HG03342 (cell line): ENCODE data around the gene CBLN3.

Experiments used
- ATAC-seq: cut with Tn5 transposase; IDR thresholded peaks from one replicate; pipeline ENCODE4 v1.9.1; 2021; ENCODE audit warnings: mild to moderate bottlenecking, moderate library complexity; ENCODE audit not compliant: unreplicated experiment

Gene CBLN3

DNA sequence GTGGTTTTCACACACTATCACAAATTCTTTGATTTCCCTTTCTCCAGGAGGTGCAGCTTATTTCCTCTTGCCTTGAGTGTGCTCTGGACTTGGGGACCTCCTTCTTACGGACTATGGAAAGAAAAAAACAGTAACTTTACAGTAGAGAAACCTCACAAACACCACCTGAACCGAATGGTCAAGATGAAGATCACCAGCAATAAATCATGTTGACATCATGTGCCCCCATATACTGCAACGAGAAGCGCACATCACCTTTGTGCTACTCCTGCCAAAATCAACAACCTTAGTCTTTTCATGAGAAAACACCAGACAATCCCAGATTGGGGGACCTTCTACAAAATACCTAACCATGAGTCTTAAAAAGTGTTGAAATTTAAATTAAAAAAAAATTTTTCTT is 43.9 kb downstream of the CBLN3 start:
- no peak for ATAC-seq

- ATAC-seq, result no peak
Observed at GRCh38 chr14:24384169-24384568, 45.3 kb downstream of the CBLN3 start.

- no peak for ATAC-seq
Observed at GRCh38 chr14:24382064-24382371, 47.5 kb downstream of the CBLN3 start.

DNA sequence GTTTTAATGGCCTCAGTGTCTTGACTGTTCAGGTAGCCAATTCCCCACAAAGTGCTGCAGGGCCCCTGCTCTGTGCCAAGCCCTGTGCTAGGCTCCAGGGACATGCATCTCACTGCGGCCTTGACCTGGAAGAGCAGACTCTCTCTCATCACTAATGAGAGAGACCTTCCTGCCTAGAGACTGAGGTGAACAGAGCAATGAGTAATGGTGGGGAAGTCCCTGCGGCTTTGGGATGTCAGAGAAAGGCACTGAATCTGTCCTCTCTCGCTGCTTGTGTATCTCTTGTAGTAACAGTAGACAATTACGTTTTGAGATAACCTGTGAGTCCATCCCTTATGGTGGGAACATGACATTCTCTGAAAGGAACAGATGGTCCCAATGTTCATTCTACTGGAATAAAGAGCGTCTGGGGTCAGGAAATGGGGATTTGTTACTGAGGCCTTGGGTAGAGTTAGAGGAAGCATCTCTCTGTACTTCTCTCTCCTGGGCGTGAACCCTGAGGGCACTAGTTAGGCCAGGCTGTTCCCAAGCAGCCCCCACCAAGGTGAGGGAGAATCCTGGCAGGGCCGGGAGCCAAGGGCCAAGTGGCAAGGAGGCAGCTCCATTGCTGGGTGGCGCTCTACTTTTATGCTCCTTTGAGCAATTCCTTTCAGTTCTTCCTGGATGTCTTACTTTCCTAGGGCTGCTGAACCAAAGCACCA is 48.0 kb downstream of the CBLN3 start:
- ATAC-seq, result no peak

DNA sequence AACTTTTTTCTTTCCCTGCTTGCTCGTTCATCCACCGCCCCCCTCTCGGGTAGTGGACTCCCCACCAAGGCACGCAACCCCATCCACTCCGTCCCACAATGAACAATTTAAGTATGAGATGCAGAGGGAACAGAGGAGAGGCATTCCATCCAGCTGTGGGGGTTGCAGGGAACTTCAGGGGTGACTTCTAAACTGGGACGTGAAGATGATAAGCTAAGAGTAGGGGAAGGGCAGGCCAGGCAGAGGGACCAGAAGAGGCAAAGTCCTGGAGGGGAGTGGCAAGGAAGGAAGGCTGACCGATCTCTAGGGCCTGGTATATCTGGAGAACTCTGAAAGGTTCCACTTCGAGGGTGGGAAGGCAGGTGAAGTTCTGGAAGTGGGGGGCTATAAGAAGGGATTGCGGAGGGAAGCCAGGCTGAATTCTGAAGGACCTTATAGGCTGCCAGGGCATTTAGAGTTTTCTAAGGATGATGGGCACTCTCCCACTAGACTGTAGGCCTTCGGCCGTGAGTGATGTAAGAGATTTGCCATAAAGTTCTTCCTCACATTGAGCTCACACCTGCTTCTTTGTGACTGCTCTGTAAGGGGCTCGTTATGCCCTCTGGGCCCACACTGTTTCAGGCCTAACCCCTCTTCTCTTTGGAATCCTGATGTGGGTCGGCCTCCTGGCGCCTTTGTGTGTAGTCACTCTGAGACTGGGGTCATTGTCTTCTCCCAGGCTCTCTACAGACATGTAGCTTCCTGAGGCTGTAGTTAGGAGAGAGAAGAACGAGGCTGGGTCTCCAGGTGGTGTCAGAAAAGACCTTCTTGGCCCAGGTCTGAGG is 49.3 kb downstream of the CBLN3 start:
- no peak for ATAC-seq

DNA sequence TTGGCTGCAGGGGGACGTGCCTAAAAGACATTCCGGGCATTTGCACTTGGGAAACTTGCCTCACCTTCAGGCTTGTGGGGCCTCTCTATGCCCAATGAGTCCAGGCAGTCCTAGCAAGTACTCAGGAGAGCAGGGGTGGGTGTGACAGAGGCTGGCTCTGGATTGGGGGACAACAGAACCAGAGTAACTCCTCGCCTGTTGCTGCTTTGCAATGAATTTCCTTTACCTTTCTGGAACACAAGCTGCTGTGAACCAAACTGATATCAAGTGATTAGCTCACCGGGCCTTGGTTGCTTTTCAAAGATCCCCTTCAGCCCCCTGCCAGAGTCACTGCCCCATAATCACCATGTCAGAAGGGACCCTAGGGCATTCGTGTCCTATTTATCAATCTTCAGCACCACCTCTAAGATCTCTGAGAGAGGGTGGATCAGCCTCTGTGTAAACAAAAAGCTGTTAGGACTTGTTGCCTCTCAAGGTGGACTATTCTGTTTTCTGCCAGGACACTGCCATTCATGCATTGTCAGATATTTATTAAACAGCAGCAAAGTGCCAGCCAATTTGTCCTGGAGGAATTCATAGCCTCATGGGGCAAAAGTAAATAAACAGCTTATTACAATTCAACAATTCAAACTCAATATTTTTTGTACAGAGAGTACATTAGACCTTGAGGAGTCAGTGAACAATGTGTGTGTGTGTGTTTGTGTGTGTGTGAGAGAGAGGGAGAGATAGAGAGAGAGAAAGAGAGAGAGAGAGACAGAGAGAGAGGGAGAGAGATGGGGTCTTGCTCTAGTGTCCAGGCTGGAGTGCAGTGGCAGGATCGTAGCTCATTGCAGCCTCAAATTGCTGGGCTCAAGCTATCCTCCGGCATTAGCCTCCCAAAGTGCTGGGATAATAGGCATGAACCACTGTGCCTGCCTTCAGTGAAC is 50.2 kb downstream of the CBLN3 start:
- no peak for ATAC-seq

DNA sequence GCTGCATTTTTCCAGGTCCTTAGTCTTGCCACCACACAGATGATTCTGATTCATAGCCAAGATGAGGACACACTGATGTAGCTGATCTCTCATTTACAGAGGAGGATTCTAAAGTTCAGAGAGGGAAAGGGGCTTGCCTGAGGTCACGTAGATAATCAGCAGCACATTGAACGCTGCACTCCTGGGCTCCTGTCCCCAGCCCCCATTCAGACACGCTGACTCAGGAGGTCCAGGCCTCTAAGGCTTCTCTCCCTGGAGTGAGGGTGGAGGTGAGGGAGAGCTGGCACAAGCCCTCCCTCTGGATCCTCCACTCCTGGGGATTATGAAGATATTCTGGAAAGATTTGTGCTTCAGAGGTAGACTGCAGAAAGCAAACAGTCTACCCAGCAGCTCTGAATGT is 51.1 kb downstream of the CBLN3 start:
- no peak for ATAC-seq

DNA sequence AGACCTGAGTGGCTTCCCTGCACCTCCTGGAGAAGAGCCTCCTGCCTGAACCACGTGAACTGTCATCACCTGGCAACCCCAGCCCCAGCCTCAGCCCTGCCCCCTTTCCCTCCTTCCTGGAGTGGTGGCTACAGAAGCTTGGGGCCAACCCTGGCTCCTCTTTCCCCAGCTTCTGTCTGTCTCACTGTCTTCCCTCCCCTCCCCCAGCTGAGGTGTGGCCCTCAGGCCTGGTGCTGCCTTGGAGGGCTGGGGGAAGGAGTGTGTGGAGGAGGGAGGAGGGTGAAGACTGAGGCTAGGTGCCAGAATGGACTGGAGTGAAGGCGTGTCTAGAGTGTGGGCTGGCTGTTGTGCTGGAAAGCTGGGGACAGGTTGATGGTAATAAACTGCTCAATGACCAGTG is 51.8 kb downstream of the CBLN3 start:
- no peak for ATAC-seq

DNA sequence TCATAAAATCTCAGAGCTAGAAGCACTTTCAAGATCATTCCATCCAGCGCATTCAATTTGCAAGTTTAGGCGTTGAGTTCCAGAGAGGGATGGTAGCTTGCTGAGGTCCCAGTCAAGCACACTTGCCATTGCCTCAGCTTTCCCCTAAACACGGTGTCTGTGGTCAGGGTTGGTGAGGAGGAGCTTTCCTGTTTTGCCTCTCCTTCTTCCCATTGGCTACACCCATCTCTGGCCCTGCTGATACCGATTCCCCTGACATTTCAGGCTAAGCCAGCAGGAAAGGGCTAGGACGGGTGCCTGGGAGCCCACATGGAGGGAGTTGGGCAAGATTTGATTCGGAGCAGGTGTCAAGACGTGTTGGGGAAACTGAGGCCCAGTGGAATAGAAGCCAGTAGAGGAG is 52.3 kb downstream of the CBLN3 start:
- ATAC-seq, result no peak
